Body of pancreas (tissue), 4 donors: ENCODE data around the gene COL6A1.

Experiments
- POLR2A ChIP-seq, 3 donors: fragments of 450-650 bp; IDR thresholded peaks; one replicate each; pipeline ENCODE4 v1.6.1; 2016; ENCODE audit warnings: antibody characterized with exemption in 3 of 3, mild to moderate bottlenecking in 2 of 3
- TF ChIP-seq, protein P1 (sequence below), 7 experiments: fragments of 450-650 bp in 4 of 7; fragments of 200-600 bp in 3 of 7; sonication (generic) in 3 of 7; IDR thresholded peaks; one replicate each; pipeline ENCODE4 v1.5.1; 2016 to 2019; ENCODE audit warnings: antibody characterized with exemption in 7 of 7

DNA sequence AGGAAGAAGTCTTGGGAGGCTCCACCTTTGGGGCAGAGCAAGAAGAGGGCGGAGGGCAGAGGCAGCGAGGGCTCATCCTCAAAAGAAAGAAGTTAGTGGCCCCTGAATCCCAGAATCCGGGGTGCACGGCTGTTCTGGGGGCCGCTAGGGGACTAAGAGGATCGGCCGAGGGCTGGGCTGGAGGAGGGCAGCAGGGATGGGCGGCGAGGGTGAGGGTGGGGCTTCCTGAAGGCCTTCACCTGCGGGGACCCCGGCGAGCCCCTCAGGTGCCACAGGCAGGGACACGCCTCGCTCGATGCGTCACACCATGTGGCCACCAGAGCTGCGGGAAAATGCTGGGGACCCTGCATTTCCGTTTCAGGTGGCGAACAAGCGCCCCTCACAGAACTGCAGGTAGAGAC, 23.9 kb downstream of the COL6A1 start:
- TF ChIP-seq POLR2A (IDR thresholded peaks at IDR 0.05), result no peak
- TF ChIP-seq, protein P1, sequence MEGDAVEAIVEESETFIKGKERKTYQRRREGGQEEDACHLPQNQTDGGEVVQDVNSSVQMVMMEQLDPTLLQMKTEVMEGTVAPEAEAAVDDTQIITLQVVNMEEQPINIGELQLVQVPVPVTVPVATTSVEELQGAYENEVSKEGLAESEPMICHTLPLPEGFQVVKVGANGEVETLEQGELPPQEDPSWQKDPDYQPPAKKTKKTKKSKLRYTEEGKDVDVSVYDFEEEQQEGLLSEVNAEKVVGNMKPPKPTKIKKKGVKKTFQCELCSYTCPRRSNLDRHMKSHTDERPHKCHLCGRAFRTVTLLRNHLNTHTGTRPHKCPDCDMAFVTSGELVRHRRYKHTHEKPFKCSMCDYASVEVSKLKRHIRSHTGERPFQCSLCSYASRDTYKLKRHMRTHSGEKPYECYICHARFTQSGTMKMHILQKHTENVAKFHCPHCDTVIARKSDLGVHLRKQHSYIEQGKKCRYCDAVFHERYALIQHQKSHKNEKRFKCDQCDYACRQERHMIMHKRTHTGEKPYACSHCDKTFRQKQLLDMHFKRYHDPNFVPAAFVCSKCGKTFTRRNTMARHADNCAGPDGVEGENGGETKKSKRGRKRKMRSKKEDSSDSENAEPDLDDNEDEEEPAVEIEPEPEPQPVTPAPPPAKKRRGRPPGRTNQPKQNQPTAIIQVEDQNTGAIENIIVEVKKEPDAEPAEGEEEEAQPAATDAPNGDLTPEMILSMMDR (IDR thresholded peaks at IDR 0.05), result no peak
